H1 (cell line): Measurements from ENCODE around the gene RYR3. TPM values are rescaled to one million over a fixed set of nuclear protein-coding genes. Genes with fewer than 3 reads are reported as not detected.

Source experiments
- CBX8 ChIP-seq: fragments of 300-800, 300-1000 bp; sonication (generic); IDR thresholded peaks from 2 replicates; pipeline ENCODE4 v1.7.1; 2016; ENCODE audit warnings: low read depth, low read length, borderline replicate concordance
- PHF8 ChIP-seq: fragments of 200-600 bp; sonication (generic); conservative IDR thresholded peaks from 2 replicates; pipeline ENCODE4 v1.7.1; 2012; ENCODE audit warnings: low read depth, mild to moderate bottlenecking, inconsistent platforms, low read length, moderate library complexity
- RXRA ChIP-seq: IDR thresholded peaks from 2 replicates; pipeline ENCODE4 v1.6.1; 2011; ENCODE audit warnings: low read depth, mild to moderate bottlenecking, low read length, moderate library complexity; ENCODE audit not compliant: insufficient read depth
- polyA plus RNA-seq, 7 experiments: library from polyadenylated mRNA; depleted of rRNA in 3 of 7; stranded (reverse) in 5 of 7; unstranded in 2 of 7; fragments of >200 nt in 5 of 7; fragments of 200-250 nt in 2 of 7; gene quantifications; 1 replicate in 5 of 7; 2 replicates in 1 of 7; 4 replicates in 1 of 7; pipeline versions ENCODE4 v1.2.1 to v1.2.3, GENCODE V29; 2011 to 2013; ENCODE audit warnings: missing spikeins in 2 of 7, mixed read lengths in 2 of 7
- total RNA-seq: library from RNA; stranded (reverse); fragmentation: NEBNext Ultra II Directional; extraction: Animal tissue kit (Norgen Biotek cat#: 25700); gene quantifications from 2 replicates; pipeline ENCODE4 v1.2.1, GENCODE V29; 2021

Gene RYR3
- total and polyA plus RNA-seq, 2 of the 8 experiments (the other 6 are each of a cell fraction or from before 2014, with no cell fraction given), result 0.33 to 3.4 TPM

GRCh38 chr15:33580526-33580925 is 269.8 kb downstream of the RYR3 start (continued):
- TF ChIP-seq RXRA (no peak), PHF8 (no peak), CBX8 (no peak)
- TF ChIP-seq, all 59 proteins: peak for 0
